ENCODE results near the gene SLC2A11.
A peak's percentile ranks its signal among the peaks of the same experiment; 100 is the strongest.
"Not testable (repeated sequence)": the region's sequence is repeated elsewhere in the genome, so short reads cannot be mapped to it uniquely, and the experiment has no call there.

The SLC2A11 gene

GRCh38 chr22:23847991-23848864, 9.4 kb upstream of the SLC2A11 start:
- no peak for DNase-seq

- peak; percentile 89 for DNase-seq
Measured at GRCh38 chr22:23849009-23850006, 8.4 kb upstream of the SLC2A11 start.

- no peak for DNase-seq
Measured at GRCh38 chr22:23850136-23850611, 7.5 kb upstream of the SLC2A11 start.

- no peak for DNase-seq
Measured at GRCh38 chr22:23856721-23857605, 712 bp upstream of the SLC2A11 start.

GRCh38 chr22:23858484-23858815, 775 bp downstream of the SLC2A11 start:
- no peak for DNase-seq

- DNase-seq, result no peak
Measured at GRCh38 chr22:23859201-23859600, 1.5 kb downstream of the SLC2A11 start.

DNA sequence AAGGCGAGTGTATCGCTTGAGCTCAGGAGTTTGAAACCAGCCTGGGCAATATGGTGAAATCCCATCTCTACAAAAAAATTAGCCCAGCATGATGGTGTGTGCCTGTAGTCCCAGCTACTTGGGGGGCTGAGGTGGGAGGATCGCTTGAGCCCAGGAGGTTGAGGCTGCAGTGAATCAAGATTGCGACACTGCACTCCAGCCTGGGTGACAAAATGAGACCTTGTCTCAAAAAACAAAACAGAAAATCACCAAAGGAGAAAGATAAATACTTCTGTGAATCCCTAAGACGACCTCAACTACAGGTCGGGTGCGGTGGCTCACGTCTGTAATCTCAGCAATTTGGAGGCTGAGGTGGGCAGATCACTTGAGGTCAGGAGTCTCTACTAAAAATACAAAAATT, 2.5 kb downstream of the SLC2A11 start:
- DNase-seq, result not testable (repeated sequence)

DNA sequence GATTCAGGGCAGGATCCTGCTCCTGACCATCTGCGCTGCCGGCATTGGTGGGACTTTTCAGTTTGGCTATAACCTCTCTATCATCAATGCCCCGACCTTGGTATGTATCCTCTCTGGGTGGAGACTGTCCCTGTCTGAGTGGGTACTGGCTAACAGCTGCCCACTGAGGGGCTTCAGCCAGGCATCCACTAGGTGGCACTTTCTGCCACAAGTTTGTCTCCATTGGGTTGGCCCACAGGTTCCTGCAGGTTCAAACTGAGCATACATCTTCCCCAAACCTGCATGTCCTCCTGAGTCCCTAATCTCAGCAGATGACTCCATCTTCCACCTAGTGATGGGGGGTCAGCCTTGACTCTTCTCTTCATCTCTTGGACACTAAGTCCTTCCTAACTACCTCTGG, 4.4 kb downstream of the SLC2A11 start:
- no peak for DNase-seq

DNA sequence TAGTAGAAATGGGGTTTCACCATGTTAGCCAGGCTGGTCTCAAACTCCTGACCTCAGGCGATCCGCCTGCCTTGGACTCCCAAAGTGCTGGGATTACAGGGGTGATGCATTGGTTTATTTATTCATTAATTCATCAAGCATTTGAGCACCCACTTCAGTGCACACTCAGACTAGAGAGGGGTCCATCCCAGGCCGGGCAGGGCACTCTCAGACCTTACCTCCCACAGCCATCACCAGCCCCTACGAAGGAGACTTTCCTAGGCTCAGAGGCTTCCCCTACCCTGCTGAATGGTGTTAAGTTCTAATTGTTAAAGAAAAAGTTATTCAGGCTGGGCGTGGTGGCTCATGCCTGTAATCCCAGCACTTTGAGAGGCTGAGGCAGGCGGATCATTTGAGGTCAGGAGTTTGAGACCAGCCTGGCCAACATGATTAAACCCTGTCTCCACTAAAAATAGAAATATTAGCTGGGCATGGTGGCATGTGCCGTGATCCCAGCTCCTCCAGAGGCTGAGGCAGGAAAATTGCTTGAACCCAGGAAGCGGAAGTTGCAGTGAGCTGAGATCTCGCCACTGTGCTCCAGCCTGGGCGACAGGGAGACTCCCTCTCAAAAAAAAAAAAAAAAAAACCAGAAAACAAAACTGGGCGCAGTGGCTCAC, 7.0 kb downstream of the SLC2A11 start:
- not testable (repeated sequence) for DNase-seq

- DNase-seq, result no peak
Measured at GRCh38 chr22:23868580-23868979, 10.9 kb downstream of the SLC2A11 start.

GRCh38 chr22:23874871-23875270, 17.2 kb downstream of the SLC2A11 start:
- no peak for DNase-seq

GRCh38 chr22:23875801-23876200, 18.1 kb downstream of the SLC2A11 start:
- no peak for DNase-seq

- DNase-seq, result no peak
Measured at GRCh38 chr22:23877566-23877965, 19.9 kb downstream of the SLC2A11 start.

- no peak for DNase-seq
Measured at GRCh38 chr22:23878219-23878618, 20.5 kb downstream of the SLC2A11 start.

GRCh38 chr22:23882370-23882769, 24.7 kb downstream of the SLC2A11 start:
- DNase-seq, result no peak

GRCh38 chr22:23883658-23884057, 26.0 kb downstream of the SLC2A11 start:
- DNase-seq, result no peak

- no peak for DNase-seq
Measured at GRCh38 chr22:23884140-23884539, 26.5 kb downstream of the SLC2A11 start.

GRCh38 chr22:23888615-23889401, 31.1 kb downstream of the SLC2A11 start:
- no peak for DNase-seq

- no peak for DNase-seq
Measured at GRCh38 chr22:23889620-23890019, 31.9 kb downstream of the SLC2A11 start.

GRCh38 chr22:23891726-23892125, 34.1 kb downstream of the SLC2A11 start:
- no peak for DNase-seq

- DNase-seq, result no peak
Measured at GRCh38 chr22:23892130-23892529, 34.5 kb downstream of the SLC2A11 start.

Data from stimulated activated CD4-positive, alpha-beta T cell treated with anti-CD3 and anti-CD28 coated beads, Interleukin-4, amount 100 ng/mL, for 1 hour (primary cell).